ELF-1 (cell line): ENCODE data around the gene PHACTR3.

ENCODE experiments used
- DNase-seq: peaks from one replicate; pipeline ENCODE4 v3.0.0-alpha.2; 2016; ENCODE audit warnings: low read depth, low spot score

Gene PHACTR3

DNA sequence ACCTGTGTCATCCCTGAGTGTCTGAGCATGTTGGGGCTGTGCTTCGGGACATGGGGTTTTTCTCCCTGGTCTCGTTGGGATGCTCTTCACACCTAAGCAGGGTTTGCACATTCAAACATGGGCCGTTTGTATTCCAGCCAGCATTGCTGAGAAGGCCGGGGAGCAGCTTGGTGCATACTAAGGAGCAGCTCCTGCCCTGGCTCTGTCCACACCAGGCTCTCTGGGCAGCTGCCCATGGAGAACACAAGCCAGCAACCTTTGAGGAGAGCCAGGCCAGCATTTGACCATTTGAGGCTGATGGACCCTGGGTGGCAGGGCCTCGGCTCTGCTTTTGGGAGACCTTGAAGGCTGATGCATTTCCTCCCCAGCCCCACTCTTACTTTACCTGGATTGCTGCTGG lies 92.1 kb downstream of the PHACTR3 start:
- no peak for DNase-seq

GRCh38 chr20:59697068-59697467 lies 92.7 kb downstream of the PHACTR3 start:
- DNase-seq: no peak

DNA sequence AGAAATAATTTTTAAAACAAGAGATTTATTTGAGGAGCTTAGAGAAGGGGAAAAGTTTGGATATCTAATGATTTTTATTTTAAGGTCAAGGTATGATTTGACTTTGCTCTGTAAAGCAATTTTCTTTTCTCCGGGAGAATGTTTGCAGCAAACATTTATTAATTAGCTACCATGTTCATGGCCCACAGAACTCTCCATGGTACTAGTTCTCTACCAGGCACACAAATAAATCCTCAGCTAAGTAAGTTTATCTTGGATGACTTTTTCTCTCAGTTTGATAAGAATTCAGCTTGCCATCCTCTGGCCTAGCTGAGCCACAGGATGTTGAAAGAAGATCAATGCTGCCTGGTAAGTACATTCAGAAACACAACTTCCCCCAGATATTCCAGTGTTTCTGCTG lies 94.3 kb downstream of the PHACTR3 start:
- DNase-seq: no peak

DNA sequence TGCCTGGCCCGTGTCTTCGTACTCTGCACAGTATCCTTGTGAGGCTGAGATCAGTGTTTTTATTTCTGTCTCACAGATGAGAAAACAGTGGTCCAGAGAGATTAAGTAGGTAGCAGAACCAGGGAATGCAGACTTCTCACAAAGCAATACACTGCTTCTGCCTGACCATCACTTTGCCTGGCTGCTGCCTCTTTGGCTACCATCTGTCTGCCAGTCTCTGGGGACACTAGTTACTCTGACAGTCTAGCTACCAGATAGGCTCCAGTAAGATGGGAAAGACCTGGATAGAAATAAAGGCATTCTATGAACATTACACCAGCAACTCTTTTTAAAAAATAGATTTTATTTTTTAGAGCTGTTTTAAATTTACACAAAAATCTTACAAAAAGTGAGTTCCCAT lies 96.9 kb downstream of the PHACTR3 start:
- DNase-seq: no peak

DNA sequence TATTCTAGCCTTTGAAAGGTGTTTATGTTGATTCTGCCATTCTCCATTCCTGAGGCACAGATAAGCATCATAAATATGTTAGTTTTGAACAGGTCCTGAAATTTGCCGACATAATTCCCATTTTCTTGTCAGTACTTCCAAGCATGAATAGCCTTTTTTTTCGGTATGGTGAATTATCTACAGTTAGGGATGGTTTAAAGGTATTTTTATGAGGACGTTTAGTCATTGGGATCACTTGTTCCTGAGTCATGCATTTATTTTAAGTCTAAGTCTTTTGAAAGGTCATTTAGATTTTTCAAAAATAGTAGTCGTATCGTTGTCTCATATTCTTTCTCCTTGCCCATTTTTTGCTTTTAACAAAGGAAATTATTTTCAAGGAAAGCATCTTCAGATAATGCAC lies 98.7 kb downstream of the PHACTR3 start:
- DNase-seq: no peak

DNA sequence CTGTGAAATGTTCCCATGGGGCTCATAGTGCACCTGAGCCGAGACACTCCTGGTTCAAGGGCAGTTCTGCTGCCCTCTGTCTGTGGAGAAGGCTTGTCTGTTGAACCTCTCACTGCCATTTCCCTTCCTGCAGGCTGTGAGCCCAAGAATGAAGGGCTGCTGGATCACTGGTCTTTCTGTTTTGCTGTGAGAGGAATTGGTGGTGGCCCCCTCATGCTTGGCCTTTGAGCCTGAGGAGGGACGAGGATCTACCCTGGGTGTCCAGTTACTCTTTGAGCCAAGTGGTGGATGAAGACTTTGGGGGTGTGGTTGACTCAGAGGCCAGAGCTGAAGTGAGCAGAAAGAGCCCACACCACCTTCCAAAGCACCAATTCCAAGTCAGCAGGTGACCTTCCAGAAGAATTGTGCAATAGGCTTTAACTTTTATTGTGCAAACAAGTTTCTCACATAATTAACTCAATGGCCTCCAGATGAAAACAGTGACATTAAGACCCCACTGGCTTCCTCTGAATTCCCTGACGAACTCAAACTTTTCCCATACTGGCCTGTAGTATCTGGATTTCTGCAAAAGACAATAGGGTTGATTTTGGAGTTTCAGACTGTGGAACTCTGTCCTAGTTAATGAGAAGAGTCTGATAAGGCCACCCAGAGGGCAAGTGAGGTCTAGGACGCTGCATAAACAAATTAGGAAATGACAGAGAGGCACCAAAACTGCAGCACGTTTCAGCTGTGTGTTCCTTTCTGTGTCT lies 101.5 kb downstream of the PHACTR3 start:
- DNase-seq: no peak

- no peak for DNase-seq
Observed at GRCh38 chr20:59706400-59706693, 102.0 kb downstream of the PHACTR3 start.

GRCh38 chr20:59708326-59708725 lies 104.0 kb downstream of the PHACTR3 start:
- DNase-seq: no peak

DNA sequence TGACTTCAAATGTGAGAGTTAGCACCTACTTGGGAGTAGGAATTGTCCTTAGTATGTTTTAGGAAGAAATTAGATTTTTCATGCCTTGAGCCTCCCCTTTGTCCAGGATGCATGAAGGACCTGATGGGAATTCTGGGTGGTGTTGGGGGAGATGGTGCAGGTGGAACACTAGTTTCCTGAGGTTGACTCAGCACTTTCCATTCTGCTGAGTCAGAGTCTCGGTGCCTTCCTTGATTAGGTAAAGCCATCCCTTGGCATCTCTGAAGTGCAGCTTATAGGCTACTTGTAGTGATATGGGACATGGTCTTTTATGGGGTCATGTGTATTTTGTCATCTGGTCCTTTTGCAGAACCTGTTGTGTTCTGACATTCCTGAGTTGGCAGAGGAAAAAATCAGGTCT lies 105.3 kb downstream of the PHACTR3 start:
- DNase-seq: no peak

GRCh38 chr20:59718071-59718470 lies 113.7 kb downstream of the PHACTR3 start:
- DNase-seq: no peak

DNA sequence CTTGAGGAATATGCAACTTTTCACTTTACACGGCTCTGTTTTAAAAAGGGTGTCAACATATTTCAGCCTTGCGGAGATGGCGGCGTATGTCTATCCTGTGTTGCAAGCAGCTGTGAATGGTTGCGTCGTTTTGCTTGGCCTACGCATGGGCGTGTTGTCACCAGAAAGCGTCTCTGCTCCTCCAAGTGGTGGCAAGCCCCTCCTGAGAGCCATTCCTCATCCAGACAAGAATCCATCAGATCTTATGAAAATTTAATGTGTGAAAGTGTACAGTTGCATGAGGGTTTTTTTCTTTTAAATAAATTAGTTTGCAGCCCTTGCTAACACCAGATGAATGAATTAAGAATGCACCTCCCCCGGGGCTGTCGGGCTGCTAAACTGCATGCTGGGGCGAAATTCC lies 114.4 kb downstream of the PHACTR3 start:
- DNase-seq: no peak

GRCh38 chr20:59720013-59720412 lies 115.7 kb downstream of the PHACTR3 start:
- DNase-seq: no peak

DNA sequence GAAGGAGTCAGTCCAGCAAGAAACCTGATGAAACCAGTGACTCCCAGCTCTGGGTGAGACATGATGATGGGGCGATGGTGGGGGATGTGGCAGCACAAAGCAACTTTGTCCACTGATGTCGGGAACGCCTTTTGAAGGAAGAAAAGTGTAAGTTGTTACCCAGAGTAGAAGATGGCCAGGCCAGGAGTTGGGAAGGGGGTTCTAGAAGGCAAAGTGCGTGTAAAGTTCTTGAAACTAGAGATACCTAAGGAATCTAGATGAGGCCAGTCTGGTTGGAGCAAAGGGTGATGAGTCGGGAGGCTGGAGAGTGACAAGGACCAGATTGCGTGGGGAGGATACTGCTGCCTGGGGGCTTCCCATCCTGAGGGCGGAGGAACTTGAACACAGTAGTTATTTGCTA lies 117.0 kb downstream of the PHACTR3 start:
- DNase-seq: no peak

DNA sequence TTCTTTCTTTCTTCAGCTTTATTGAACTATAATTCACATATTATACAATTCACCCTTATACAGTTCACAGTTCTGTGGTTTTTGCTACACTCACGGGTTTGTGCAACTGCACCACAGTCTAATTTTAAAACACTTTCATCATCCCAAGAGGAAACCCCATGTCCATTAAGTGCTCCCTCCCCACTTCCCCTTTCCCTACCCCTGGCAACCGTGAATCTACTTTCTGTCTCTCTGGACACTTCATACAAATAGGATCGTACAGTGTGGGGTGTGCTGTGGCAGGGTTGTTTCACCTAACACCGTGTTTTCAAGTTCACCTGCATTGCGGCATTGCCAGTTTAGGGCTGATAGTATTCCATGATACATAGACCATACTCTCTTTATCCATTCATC lies 118.8 kb downstream of the PHACTR3 start:
- no peak for DNase-seq

DNA sequence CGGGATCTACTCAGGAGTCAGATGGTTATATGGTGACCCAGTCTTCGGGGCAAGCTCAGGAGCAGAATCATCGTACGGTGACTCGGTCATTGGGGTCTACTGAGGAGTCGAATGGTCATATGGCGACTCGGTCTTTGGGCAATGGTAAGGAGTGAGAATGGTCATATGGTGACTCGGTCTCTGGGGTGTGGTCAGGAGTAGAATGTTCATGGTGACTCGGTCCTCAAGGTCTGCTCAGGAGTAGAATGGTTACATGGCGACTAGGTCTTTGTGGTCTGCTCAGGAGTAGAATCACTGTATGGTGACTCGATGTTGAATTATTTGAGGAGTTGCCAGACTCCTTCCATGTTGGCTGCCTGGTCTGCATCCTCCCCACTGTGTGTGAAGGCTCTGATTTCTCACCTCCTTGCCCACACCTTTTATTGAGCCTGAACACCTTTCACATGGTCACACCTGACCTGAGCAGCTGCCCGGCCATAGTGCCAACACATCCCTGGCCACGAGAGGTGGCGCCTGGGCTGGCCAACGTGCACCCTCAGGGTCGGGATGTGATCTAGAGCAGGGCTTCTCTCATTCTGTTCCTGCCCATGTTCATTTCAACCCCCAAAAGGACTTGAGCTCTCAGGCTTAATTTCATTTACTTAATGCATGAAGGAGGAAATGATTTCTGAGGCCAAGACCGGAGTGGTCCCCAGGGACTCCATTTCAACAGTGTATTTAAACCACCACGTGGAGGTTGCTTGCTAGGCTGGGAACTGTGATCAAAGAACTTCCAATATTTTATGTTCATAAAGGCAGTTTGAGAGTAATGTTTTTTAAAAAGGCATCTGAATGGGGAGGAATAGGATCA lies 119.5 kb downstream of the PHACTR3 start:
- no peak for DNase-seq

GRCh38 chr20:59724457-59725366 lies 120.4 kb downstream of the PHACTR3 start:
- no peak for DNase-seq

DNA sequence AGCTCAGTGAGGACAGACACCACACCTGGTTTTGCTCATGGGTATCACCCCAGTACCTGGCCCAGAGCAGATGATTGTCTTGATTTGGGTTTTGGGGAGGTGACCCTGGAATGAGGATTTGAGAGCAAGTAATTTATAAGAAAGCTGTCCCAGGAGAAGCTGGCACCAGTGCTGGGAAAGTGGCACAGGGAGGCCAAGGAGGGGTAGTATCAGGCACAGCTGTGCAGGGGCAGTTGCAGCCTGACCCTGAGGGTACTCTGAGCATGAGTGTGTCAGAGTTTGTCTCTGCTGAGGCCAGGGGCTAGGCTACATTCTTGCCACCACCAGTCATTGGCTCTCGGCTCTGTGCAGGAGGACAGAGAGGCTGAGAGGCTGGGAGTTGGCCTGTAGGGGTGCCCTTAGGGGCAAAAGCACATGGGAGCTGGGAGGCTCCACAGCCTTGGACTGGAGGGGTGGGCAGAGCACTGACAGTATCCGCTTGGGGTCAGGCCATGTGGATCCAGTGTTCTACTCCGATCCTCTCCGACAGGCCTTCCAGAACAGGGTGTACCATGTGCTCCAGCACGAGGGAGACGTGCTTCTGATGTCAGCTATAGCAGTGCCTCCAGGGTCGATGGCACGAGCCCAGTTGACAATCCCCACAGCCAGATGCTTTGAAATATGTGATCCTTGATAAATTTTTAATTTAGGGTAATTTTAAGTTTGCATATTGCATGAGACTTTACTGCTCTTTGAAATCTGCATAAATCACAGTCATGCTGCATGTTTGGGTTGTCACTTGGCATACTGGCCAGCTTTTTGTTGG lies 121.3 kb downstream of the PHACTR3 start:
- no peak for DNase-seq

DNA sequence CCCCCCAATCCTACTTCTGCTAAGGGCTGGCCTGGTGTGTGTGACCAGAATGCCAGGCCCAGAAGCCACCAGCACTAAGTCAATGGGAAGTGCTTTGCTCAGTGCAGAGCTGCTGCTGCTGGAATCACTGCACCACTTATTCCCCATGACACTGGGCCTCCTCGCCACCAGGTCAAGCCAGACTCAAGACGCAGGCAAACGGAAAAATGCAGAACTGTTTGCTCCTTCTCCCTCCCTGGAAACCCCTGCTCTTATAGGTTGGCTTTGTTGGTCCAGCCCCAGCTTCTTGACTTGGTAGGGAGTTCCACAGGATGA lies 121.9 kb downstream of the PHACTR3 start:
- DNase-seq: no peak

GRCh38 chr20:59728722-59729430 lies 124.5 kb downstream of the PHACTR3 start:
- DNase-seq: no peak

GRCh38 chr20:59729506-59729905 lies 125.2 kb downstream of the PHACTR3 start:
- no peak for DNase-seq

- no peak for DNase-seq
Observed at GRCh38 chr20:59730722-59731121, 126.4 kb downstream of the PHACTR3 start.
